Glutamatergic neuron (in vitro differentiated cells): ENCODE results near the gene STOX1. TPM values are rescaled to one million over a fixed set of nuclear protein-coding genes. Genes with fewer than 3 reads are reported as not detected.
A peak's percentile ranks its signal among the peaks of the same experiment; 100 is the strongest.
"Not testable (repeated sequence)": the region's sequence is repeated elsewhere in the genome, so short reads cannot be mapped to it uniquely, and the experiment has no call there.

Experiments used
- DNase-seq: peaks from one replicate; pipeline ENCODE4 v3.0.0; 2022
- H3K27ac Mint-ChIP-seq: one replicate; pipeline ENCODE4 v1.8.0; 2020; ENCODE audit warnings: mild to moderate bottlenecking, mixed read lengths, inconsistent platforms; ENCODE audit not compliant: unreplicated experiment
- H3K27me3 Mint-ChIP-seq: one replicate; pipeline ENCODE4 v1.8.0; 2020; ENCODE audit warnings: mild to moderate bottlenecking, moderate library complexity, mixed read lengths, inconsistent platforms; ENCODE audit not compliant: unreplicated experiment
- H3K36me3 Mint-ChIP-seq: one replicate; pipeline ENCODE4 v1.8.0; 2020; ENCODE audit warnings: mild to moderate bottlenecking, mixed read lengths, inconsistent platforms; ENCODE audit not compliant: unreplicated experiment
- H3K4me1 Mint-ChIP-seq: one replicate; pipeline ENCODE4 v1.8.0; 2020; ENCODE audit warnings: mild to moderate bottlenecking, low read depth, mixed read lengths, inconsistent platforms; ENCODE audit not compliant: unreplicated experiment
- H3K4me3 Mint-ChIP-seq: one replicate; pipeline ENCODE4 v1.8.0; 2020; ENCODE audit warnings: mild to moderate bottlenecking, mixed read lengths, inconsistent platforms; ENCODE audit not compliant: unreplicated experiment
- H3K9me3 Mint-ChIP-seq: one replicate; pipeline ENCODE4 v1.8.0; 2020; ENCODE audit warnings: mild to moderate bottlenecking, moderate library complexity, mixed read lengths, inconsistent platforms; ENCODE audit not compliant: unreplicated experiment
- CTCF ChIP-seq: fragments of 200-600 bp; sonication (generic); IDR thresholded peaks from one replicate; pipeline ENCODE4 v1.5.0; 2021; ENCODE audit not compliant: partially characterized antibody, unreplicated experiment
- total RNA-seq: library from RNA; stranded (reverse); fragmentation: NEBNext Ultra II Directional; extraction: Animal tissue kit (Norgen Biotek cat#: 25700); gene quantifications from one replicate; pipeline ENCODE4 v1.2.1, GENCODE V29; 2021; ENCODE audit not compliant: unreplicated experiment

The STOX1 gene
- total RNA-seq, 1 donor from 2014 or later = 0.47 TPM

GRCh38 chr10:68816796-68817412 lies 10.4 kb upstream of the STOX1 start:
- no peaks in the 10 kb centered on the region for H3K36me3 Mint-ChIP-seq
- no peaks in the 10 kb centered on the region for H3K4me1 Mint-ChIP-seq
- no peak overlapping the region for H3K27ac Mint-ChIP-seq
- H3K9me3 Mint-ChIP-seq = no peaks in the 10 kb centered on the region
- no peak for DNase-seq
- H3K27me3 Mint-ChIP-seq = peaks cover 2% of the 10 kb centered on the region
- TF ChIP-seq CTCF = no peak
- no peak overlapping the region for H3K4me3 Mint-ChIP-seq

DNA sequence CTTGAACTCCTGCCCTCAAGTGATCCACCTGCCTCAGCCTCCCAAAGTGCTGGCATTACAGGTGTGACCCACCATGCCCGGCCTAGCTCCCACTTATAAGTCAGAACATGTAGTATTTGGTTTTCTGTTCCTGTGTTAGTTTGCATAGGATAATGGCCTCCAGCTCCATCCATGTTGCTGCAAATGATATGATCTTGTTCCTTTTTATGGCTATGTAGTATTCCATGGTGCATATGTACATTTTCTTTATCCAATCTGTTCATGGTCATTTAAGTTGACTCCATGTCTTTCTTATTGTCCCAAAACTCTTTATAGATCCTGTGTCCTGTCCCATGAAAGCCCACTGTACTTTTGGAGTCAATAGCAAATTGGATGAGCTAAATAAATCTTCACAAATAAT lies 7.0 kb upstream of the STOX1 start:
- not testable (repeated sequence) for H3K4me1 Mint-ChIP-seq, DNase-seq, H3K27ac Mint-ChIP-seq, H3K9me3 Mint-ChIP-seq, H3K4me3 Mint-ChIP-seq, H3K27me3 Mint-ChIP-seq, H3K36me3 Mint-ChIP-seq

- not testable (repeated sequence) for H3K36me3 Mint-ChIP-seq, DNase-seq, H3K4me3 Mint-ChIP-seq, H3K27ac Mint-ChIP-seq, H3K9me3 Mint-ChIP-seq, H3K27me3 Mint-ChIP-seq, H3K4me1 Mint-ChIP-seq
Observed at GRCh38 chr10:68822626-68823025, 4.7 kb upstream of the STOX1 start.

DNA sequence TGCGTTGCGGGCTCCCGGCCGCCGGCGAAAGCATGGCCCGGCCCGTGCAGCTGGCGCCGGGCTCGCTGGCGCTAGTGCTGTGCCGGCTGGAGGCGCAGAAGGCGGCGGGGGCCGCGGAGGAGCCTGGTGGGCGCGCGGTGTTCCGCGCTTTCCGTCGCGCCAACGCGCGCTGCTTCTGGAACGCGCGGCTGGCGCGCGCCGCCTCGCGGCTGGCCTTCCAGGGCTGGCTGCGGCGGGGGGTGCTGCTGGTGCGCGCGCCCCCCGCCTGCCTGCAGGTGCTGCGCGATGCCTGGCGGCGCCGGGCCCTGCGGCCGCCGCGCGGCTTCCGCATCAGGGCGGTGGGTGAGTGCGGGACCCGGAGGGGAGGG lies 245 bp downstream of the STOX1 start:
- not testable (repeated sequence) for DNase-seq, H3K27ac Mint-ChIP-seq, H3K27me3 Mint-ChIP-seq, H3K9me3 Mint-ChIP-seq, H3K4me3 Mint-ChIP-seq, H3K4me1 Mint-ChIP-seq, H3K36me3 Mint-ChIP-seq

DNA sequence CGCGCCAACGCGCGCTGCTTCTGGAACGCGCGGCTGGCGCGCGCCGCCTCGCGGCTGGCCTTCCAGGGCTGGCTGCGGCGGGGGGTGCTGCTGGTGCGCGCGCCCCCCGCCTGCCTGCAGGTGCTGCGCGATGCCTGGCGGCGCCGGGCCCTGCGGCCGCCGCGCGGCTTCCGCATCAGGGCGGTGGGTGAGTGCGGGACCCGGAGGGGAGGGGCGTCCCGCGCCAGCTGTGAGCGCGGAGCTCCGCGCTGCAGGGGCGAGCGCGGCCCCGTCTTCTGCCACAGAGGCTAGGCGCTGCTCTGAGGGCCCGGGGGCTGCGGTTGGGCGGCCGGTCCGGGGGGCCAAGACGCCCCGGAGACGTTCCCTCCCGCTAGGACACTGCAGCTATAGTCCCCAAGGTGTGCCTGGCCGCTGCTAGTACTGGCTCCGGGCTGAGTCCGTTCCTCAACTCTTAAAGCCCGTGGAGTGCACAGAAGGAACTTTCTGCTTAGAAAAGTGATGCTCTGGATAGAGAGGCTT lies 811 bp downstream of the STOX1 start:
- H3K27me3 Mint-ChIP-seq, H3K36me3 Mint-ChIP-seq, H3K9me3 Mint-ChIP-seq, H3K27ac Mint-ChIP-seq, H3K4me1 Mint-ChIP-seq: not testable (repeated sequence)
- peak overlapping the region; percentile 52 for H3K4me3 Mint-ChIP-seq
- peak; percentile 35 for DNase-seq

DNA sequence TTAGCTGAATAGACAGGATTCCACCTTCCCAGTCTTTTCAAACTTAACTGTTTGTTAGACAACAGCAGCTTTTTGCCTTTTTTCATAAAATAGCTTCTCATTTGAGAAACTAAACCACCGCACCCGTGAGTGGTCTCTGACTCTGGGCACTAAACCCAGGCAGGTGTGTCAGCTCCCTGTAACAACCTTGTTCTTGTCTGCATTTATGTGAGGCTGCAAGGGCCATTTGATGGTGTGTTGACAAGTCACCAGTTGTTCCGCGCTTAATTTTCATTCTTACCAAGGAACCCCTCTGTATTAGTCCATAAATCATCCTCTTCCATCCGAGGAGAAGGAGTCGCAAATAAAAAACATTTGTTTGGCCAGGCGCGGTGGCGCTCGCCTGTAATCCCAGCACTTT lies 1.5 kb downstream of the STOX1 start:
- H3K4me1 Mint-ChIP-seq = no peaks in the 10 kb centered on the region

More for the DNA sequence above, 1.5 kb downstream of the STOX1 start:
- no peak for DNase-seq
- TF ChIP-seq CTCF = no peak
- Mint-ChIP-seq H3K27me3 (peaks cover 10% of the 10 kb centered on the region), H3K27ac (no peak overlapping the region), H3K4me3 (peak overlapping the region; percentile 52), H3K9me3 (peaks cover 1% of the 10 kb centered on the region), H3K36me3 (no peaks in the 10 kb centered on the region)
